Tibial artery (tissue), 4 donors: ENCODE data around the gene MAPRE2.

Experiments used
- DNase-seq, 2 donors: peaks; one replicate each; pipeline ENCODE4 v3.0.0-alpha.2; 2019
- H3K27ac ChIP-seq, 2 donors: fragments of 200-600 bp; sonication (generic) in 1 of 2; 1 replicate in 1 of 2; 2 replicates in 1 of 2; pipeline ENCODE4 v1.5.1; 2018 to 2019; ENCODE audit warnings: mild to moderate bottlenecking in 1 of 2
- H3K27me3 ChIP-seq, 2 donors: fragments of 200-600 bp; sonication (generic) in 1 of 2; one replicate each; pipeline versions ENCODE4 v1.5.1 to v1.6.0; 2016 to 2019
- H3K36me3 ChIP-seq, 3 donors: fragments of 200-600 bp; sonication (generic) in 2 of 3; one replicate each; pipeline ENCODE4 v1.5.1; 2016 to 2019; ENCODE audit warnings: mild to moderate bottlenecking in 2 of 3
- H3K4me1 ChIP-seq, 4 donors: fragments of 200-600 bp; sonication (generic) in 2 of 4; 1 replicate in 3 of 4; 2 replicates in 1 of 4; pipeline ENCODE4 v1.5.1; 2016 to 2019
- H3K4me3 ChIP-seq, 2 donors: fragments of 200-600 bp; sonication (generic) in 1 of 2; 1 replicate in 1 of 2; 2 replicates in 1 of 2; pipeline ENCODE4 v1.5.1; 2018 to 2019; ENCODE audit warnings: mild to moderate bottlenecking in 2 of 2
- H3K9me3 ChIP-seq, 3 donors: fragments of 200-600 bp; sonication (generic) in 1 of 3; one replicate each; pipeline ENCODE4 v1.5.1; 2016 to 2019
- intact Hi-C: fragments of 100-400 bp; cut with DNase I; formaldehyde crosslinking; loops from one replicate; pipeline ENCODE4 v1.15.0; 2023; ENCODE audit warnings: low total_unique reads
- TF ChIP-seq, protein P1 (sequence below), 2 experiments: fragments of 200-600 bp in 1 of 2; fragments of 450-650 bp in 1 of 2; IDR thresholded peaks; one replicate each; pipeline ENCODE4 v1.5.1; 2017 to 2019; ENCODE audit warnings: antibody characterized with exemption in 2 of 2, mild to moderate bottlenecking in 1 of 2, moderate library complexity in 1 of 2

Gene MAPRE2

DNA sequence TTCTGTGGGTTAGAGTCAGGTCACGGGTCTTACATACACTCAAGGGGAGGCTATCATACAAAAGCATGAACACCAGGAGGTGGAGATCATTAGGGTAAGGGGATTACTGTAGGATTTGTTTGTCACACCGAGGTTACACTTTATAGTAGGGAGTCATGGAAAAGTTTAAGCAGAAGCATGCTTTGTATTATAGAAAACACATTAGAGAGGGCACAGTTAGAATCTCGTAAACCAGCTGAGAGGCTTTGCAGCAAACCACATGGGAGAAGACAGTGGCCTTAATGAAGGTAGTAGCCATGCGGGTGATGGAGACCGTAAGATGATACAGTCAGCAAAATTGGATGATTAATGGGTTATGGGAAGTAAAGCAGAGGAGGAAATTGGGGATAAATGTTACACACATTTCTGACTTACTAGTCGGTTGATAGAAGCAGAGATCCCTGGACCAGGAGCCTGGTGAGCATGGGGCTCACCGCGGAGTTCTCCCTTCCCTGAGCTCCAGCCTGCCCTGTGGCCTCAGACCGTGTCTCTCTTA lies 75.6 kb downstream of the MAPRE2 start:
- Histone ChIP-seq H3K4me1 (peaks cover 0 to 55% (median 39%) of the 10 kb centered on the region in 4 donors), H3K9me3 (no peaks in the 10 kb centered on the region), H3K27ac (peak overlapping the region; percentile 73 to 78), H3K4me3 (no peak overlapping the region), H3K27me3 (no peaks in the 10 kb centered on the region), H3K36me3 (no peaks in the 10 kb centered on the region)
- intact Hi-C loops = loop anchor here (10.0 kb wide), 1 partner anchor 72 kb away; the partner anchor contains the start of gene MAPRE2
- DNase-seq = no peak
- TF ChIP-seq, protein P1, sequence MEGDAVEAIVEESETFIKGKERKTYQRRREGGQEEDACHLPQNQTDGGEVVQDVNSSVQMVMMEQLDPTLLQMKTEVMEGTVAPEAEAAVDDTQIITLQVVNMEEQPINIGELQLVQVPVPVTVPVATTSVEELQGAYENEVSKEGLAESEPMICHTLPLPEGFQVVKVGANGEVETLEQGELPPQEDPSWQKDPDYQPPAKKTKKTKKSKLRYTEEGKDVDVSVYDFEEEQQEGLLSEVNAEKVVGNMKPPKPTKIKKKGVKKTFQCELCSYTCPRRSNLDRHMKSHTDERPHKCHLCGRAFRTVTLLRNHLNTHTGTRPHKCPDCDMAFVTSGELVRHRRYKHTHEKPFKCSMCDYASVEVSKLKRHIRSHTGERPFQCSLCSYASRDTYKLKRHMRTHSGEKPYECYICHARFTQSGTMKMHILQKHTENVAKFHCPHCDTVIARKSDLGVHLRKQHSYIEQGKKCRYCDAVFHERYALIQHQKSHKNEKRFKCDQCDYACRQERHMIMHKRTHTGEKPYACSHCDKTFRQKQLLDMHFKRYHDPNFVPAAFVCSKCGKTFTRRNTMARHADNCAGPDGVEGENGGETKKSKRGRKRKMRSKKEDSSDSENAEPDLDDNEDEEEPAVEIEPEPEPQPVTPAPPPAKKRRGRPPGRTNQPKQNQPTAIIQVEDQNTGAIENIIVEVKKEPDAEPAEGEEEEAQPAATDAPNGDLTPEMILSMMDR (IDR thresholded peaks at IDR 0.05) = no peak

DNA sequence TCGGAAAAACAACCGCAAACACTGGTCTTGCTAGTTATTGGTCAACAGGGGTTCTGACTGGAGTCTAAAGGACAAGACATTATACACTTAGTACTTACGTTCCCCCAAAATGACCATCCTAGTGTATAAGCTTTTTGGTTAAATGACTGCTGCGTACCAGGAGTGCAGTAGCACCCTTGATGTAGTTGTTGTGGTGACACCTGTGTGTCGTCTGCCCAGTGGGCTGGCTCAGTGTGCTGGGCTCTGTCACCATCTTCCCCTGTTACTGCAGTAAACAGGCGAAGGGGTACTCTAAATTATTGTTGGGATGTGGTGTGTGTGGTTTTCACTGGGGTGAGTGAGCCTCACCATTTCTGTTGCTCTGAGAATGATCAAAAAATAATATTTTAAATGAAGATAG lies 76.2 kb downstream of the MAPRE2 start:
- Histone ChIP-seq H3K9me3 (no peaks in the 10 kb centered on the region), H3K4me1 (peaks cover 0 to 57% (median 39%) of the 10 kb centered on the region in 4 donors), H3K27me3 (no peaks in the 10 kb centered on the region), H3K36me3 (no peaks in the 10 kb centered on the region), H3K27ac (peak overlapping the region; percentile 73 to 78), H3K4me3 (no peak overlapping the region)
- TF ChIP-seq, protein P1 (IDR thresholded peaks at IDR 0.05) = no peak
- intact Hi-C loops = loop anchor here (10.0 kb wide), 1 partner anchor 73 kb away; the partner anchor contains the start of gene MAPRE2
- no peak for DNase-seq

DNA sequence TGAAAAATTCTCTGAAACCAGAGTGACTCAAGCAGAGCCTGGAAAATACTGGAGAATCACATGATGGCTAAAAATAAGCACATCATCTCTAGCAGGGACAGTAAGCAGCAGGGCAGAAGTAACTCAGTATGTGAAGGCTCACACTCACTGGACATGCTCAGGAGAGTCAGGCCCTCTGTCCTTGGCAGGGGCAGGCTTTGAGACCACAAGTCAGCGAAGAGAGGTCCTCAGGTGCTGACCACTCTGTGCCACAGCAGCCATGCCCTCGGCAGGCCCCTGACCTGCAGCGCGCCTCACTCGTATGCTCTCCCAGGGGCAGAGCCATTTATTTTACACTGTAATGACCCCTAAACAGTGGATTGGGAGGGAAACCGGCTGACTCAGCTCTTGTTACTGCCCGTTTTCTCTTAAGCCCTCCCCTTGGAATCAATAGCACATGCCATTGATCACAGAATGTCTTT lies 76.8 kb downstream of the MAPRE2 start:
- Histone ChIP-seq H3K4me1 (peaks cover 0 to 64% (median 39%) of the 10 kb centered on the region in 4 donors), H3K4me3 (peak overlapping the region; percentile 10 to 13), H3K27ac (peak overlapping the region; percentile 73 to 78), H3K27me3 (no peaks in the 10 kb centered on the region), H3K36me3 (no peaks in the 10 kb centered on the region), H3K9me3 (no peaks in the 10 kb centered on the region)
- TF ChIP-seq, protein P1 (IDR thresholded peaks at IDR 0.05) = no peak
- DNase-seq = no peak
- intact Hi-C loops = loop anchor here (10.0 kb wide), 1 partner anchor 73 kb away; the partner anchor contains the start of gene MAPRE2

DNA sequence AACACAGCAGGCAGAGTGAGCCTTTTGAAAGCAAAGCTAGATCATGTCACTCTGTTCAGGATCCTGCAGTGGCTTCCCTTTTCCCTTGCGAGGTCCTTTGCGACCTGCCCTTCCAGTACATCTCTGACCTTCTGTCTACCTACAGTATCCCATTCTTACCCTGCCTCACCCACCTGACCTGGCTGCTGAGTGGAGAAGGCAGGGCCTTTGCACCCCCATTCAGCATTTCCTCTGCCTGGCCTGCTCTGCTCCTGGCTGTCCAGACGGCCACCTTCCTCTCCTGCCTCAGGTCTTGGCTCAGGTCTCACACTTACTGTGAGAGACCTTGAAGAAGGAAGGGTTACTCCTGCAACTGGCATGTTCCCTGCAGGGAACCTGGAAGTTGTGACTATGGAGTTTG lies 77.4 kb downstream of the MAPRE2 start:
- intact Hi-C loops = loop anchor here (10.0 kb wide), 1 partner anchor 74 kb away; the partner anchor contains the start of gene MAPRE2
- H3K27ac ChIP-seq = peak overlapping the region; percentile 73 to 78

DNA sequence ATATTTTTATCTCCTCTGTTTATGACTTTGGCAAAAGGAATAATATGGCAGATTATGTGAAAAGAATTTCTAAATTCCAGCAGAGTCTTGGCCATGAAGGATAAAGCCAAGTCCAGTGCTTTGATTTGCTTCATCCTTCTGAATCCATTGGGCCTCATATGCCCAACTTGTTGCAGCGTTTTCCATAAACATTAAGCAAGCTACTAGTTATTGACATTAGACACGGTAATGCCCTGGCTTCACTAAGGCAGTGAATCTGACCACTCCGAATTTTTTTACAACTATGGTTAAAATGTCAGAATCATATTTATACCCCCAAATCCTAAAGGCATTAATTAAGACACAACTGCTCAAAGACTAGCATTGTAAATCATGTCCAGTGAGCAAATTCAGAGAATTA lies 79.8 kb downstream of the MAPRE2 start:
- no peak for DNase-seq
- no peaks in the 10 kb centered on the region for H3K9me3 ChIP-seq
- no peaks in the 10 kb centered on the region for H3K36me3 ChIP-seq
- H3K4me1 ChIP-seq = peaks cover 0 to 68% (median 42%) of the 10 kb centered on the region in 4 donors
- H3K4me3 ChIP-seq = no peak overlapping the region
- no peaks in the 10 kb centered on the region for H3K27me3 ChIP-seq
- peak overlapping the region in 1 of 2 donors; percentile 78 for H3K27ac ChIP-seq
- intact Hi-C loops = no loop called here
- TF ChIP-seq, protein P1 (IDR thresholded peaks at IDR 0.05) = no peak

More for the DNA sequence above, 77.4 kb downstream of the MAPRE2 start:
- no peaks in the 10 kb centered on the region for H3K9me3 ChIP-seq
- DNase-seq = no peak
- no peaks in the 10 kb centered on the region for H3K36me3 ChIP-seq
- TF ChIP-seq, protein P1 (IDR thresholded peaks at IDR 0.05) = no peak
- no peak overlapping the region for H3K4me3 ChIP-seq
- peaks cover 0 to 68% (median 39%) of the 10 kb centered on the region in 4 donors for H3K4me1 ChIP-seq
- no peaks in the 10 kb centered on the region for H3K27me3 ChIP-seq
